ENCODE results near the gene WDR5B. TPM values are rescaled to one million over a fixed set of nuclear protein-coding genes. Genes with fewer than 3 reads are reported as not detected.

Gene WDR5B
- total RNA-seq, 1 experiment from 2014 or later, result 4.4 TPM

DNA sequence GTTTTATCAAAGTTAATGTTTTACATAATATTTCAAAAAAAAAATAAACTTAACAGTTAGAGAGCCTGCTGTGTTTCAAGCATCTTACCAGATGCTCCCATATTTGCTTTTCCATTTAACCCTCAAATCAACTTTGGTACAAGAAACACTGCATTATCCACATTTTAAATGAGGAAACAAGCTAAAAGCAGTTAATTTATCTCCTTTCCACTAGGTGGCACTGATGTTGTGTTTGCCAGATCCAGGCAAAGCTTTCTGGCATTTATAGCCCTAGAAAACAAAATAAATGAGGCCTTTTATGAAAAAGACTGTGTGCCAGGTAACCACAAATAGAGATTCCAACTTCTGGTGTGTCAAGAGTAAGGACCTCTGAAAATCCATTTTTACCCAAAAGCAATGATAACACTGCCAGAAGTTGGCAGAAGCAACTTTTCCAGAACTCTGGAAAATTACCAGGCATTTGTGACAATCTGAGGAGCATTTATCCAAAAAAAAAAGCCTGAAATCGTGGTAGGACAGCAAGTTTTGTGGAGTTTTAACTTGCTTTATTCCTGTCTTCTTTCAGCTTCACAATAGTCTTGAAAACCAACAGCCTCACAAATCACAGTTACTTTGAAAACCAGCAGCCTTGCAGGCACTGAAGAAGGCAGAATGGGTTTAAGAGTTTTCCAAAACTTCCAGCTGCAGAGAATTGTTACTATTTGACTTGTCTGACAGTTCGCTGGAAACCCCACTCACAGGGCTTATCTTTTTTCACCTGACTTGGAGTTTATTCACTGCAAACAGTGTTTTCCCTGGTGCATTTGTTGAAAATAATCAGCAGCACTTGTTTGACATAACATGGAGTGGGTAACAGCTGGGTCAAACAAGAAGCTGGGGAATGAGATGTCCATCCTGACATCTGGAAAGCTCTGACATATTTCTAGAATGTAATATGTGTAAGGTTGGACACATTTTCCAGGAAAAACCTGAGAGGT is 22.7 kb downstream of the WDR5B start:
- ChIA-PET CTCF (interaction anchor here (0.6 to 1.8 kb wide), 10 partner anchors 9 to 592 kb away, joined by 3 to 40 read pairs (median 4); partner anchors contain the start of genes FAM162A and WDR5B), POLR2A (interaction anchor here (0.6 to 1.5 kb wide), 2 partner anchors 9 to 600 kb away, joined by 3 to 11 read pairs; partner anchors contain the start of gene FAM162A)
- H3K36me3 ChIP-seq (ENCODE audit: control insufficient read depth, insufficient read depth, low read length), result no peaks in the 10 kb centered on the region
- no peak overlapping the region for H3K27ac Mint-ChIP-seq (ENCODE audit: unreplicated experiment)
- intact Hi-C loops (cut with micrococcal nuclease; ENCODE audit: unreplicated experiment), result loop anchor here (1.0 to 2.0 kb wide), 2 partner anchors 24 to 286 kb away; partner anchors contain the start of gene WDR5B
- H3K27me3 Mint-ChIP-seq (ENCODE audit: insufficient read depth, unreplicated experiment), result no peaks in the 10 kb centered on the region
- no peaks in the 10 kb centered on the region for H3K9me3 Mint-ChIP-seq (ENCODE audit: unreplicated experiment)
- no peak overlapping the region for H3K4me3 ChIP-seq (ENCODE audit: low read depth, low read length)
- no TSS peak for BruUV-seq (replicated peaks)
- 0 out of 2 replicates have a peak, but pooled peaks cover 4% of the 10 kb centered on the region for H3K4me1 ChIP-seq
- no peaks in the 10 kb centered on the region for H3K27me3 ChIP-seq (replicated peaks; ENCODE audit: control insufficient read depth, insufficient read depth, low read length)
- peak in 1 of 2 experiments; percentile 39 for DNase-seq
- H3K9me3 ChIP-seq, result no peaks in the 10 kb centered on the region
- H3K4me1 Mint-ChIP-seq (ENCODE audit: low read depth, unreplicated experiment), result no peaks in the 10 kb centered on the region
- TF ChIP-seq, protein P1, sequence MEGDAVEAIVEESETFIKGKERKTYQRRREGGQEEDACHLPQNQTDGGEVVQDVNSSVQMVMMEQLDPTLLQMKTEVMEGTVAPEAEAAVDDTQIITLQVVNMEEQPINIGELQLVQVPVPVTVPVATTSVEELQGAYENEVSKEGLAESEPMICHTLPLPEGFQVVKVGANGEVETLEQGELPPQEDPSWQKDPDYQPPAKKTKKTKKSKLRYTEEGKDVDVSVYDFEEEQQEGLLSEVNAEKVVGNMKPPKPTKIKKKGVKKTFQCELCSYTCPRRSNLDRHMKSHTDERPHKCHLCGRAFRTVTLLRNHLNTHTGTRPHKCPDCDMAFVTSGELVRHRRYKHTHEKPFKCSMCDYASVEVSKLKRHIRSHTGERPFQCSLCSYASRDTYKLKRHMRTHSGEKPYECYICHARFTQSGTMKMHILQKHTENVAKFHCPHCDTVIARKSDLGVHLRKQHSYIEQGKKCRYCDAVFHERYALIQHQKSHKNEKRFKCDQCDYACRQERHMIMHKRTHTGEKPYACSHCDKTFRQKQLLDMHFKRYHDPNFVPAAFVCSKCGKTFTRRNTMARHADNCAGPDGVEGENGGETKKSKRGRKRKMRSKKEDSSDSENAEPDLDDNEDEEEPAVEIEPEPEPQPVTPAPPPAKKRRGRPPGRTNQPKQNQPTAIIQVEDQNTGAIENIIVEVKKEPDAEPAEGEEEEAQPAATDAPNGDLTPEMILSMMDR (IDR thresholded peaks at IDR 0.05; ENCODE audit: insufficient read depth in 1 of 2, low read depth in 1 of 2, low read length in 1 of 2, severe bottlenecking in 1 of 2, unreplicated experiment in 1 of 2), result peak; percentile 54 to 73
- H3K4me3 Mint-ChIP-seq (ENCODE audit: unreplicated experiment), result no peak overlapping the region
- H3K36me3 Mint-ChIP-seq (ENCODE audit: insufficient read depth, unreplicated experiment), result no peaks in the 10 kb centered on the region

GRCh38 chr3:122391681-122392446 is 24.0 kb downstream of the WDR5B start:
- H3K9me3 Mint-ChIP-seq (ENCODE audit: unreplicated experiment), result no peaks in the 10 kb centered on the region
- no peak overlapping the region for H3K4me3 ChIP-seq (ENCODE audit: low read depth, low read length)
- intact Hi-C loops (cut with micrococcal nuclease; ENCODE audit: unreplicated experiment), result loop anchor here (2.0 kb wide), 1 partner anchor 25 kb away; the partner anchor contains the start of gene WDR5B
- no peak overlapping the region for H3K4me3 Mint-ChIP-seq (ENCODE audit: unreplicated experiment)
- CTCF ChIA-PET, result interaction anchor here (1.5 kb wide), 1 partner anchor 25 kb away, joined by 5 read pairs; no protein-coding TSS in a partner anchor
- no peaks in the 10 kb centered on the region for H3K36me3 Mint-ChIP-seq (ENCODE audit: insufficient read depth, unreplicated experiment)
- H3K9me3 ChIP-seq, result no peaks in the 10 kb centered on the region
- no peaks in the 10 kb centered on the region for H3K4me1 Mint-ChIP-seq (ENCODE audit: low read depth, unreplicated experiment)
- TF ChIP-seq, protein P1 (IDR thresholded peaks at IDR 0.05; ENCODE audit: insufficient read depth in 1 of 2, low read depth in 1 of 2, low read length in 1 of 2, severe bottlenecking in 1 of 2, unreplicated experiment in 1 of 2), result no peak
- 0 out of 2 replicates have a peak, but pooled peaks cover 4% of the 10 kb centered on the region for H3K4me1 ChIP-seq
- H3K27ac Mint-ChIP-seq (ENCODE audit: unreplicated experiment), result no peak overlapping the region
- no peaks in the 10 kb centered on the region for H3K27me3 Mint-ChIP-seq (ENCODE audit: insufficient read depth, unreplicated experiment)
- no peak for DNase-seq
- POLR2A ChIA-PET, result no interaction called here
- BruUV-seq (replicated peaks), result no TSS peak
- no peaks in the 10 kb centered on the region for H3K27me3 ChIP-seq (replicated peaks; ENCODE audit: control insufficient read depth, insufficient read depth, low read length)
- H3K36me3 ChIP-seq (ENCODE audit: control insufficient read depth, insufficient read depth, low read length), result peaks cover 1% of the 10 kb centered on the region; the same call in 1 of the 2 replicates

- CTCF ChIA-PET, result no interaction called here
- no peak overlapping the region for H3K4me3 Mint-ChIP-seq (ENCODE audit: unreplicated experiment)
- BruUV-seq (replicated peaks), result no TSS peak
- POLR2A ChIA-PET, result no interaction called here
- Histone ChIP-seq H3K36me3 (ENCODE audit: control insufficient read depth, insufficient read depth, low read length) (peaks cover 1% of the 10 kb centered on the region; the same call in 1 of the 2 replicates), H3K4me3 (ENCODE audit: low read depth, low read length) (no peak overlapping the region), H3K4me1 (0 out of 2 replicates have a peak, but pooled peaks cover 4% of the 10 kb centered on the region), H3K9me3 (no peaks in the 10 kb centered on the region), H3K27me3 (replicated peaks; ENCODE audit: control insufficient read depth, insufficient read depth, low read length) (no peaks in the 10 kb centered on the region)
- H3K36me3 Mint-ChIP-seq (ENCODE audit: insufficient read depth, unreplicated experiment), result no peaks in the 10 kb centered on the region
- H3K27ac Mint-ChIP-seq (ENCODE audit: unreplicated experiment), result no peak overlapping the region
- H3K4me1 Mint-ChIP-seq (ENCODE audit: low read depth, unreplicated experiment), result no peaks in the 10 kb centered on the region
- no peak for DNase-seq
- H3K27me3 Mint-ChIP-seq (ENCODE audit: insufficient read depth, unreplicated experiment), result no peaks in the 10 kb centered on the region
- TF ChIP-seq, protein P1 (IDR thresholded peaks at IDR 0.05; ENCODE audit: insufficient read depth in 1 of 2, low read depth in 1 of 2, low read length in 1 of 2, severe bottlenecking in 1 of 2, unreplicated experiment in 1 of 2), result no peak
- intact Hi-C loops (cut with micrococcal nuclease; ENCODE audit: unreplicated experiment), result no loop called here
- no peaks in the 10 kb centered on the region for H3K9me3 Mint-ChIP-seq (ENCODE audit: unreplicated experiment)
These were observed 25.2 kb downstream of the WDR5B start for GRCh38 chr3:122390665-122391064.
